SK-N-SH treated with all-trans-retinoic acid at 6 μM for 48 hours (cell line): ENCODE measurements around the gene VPS37C.

Source experiments
- ATAC-seq: fragments of 200-7000 bp; cut with Tn5 transposase; 3 replicates; pipeline ENCODE4 v1.9.1; 2020; ENCODE audit warnings: mild to moderate bottlenecking, moderate library complexity
- BACH2 ChIP-seq: fragments of 250-450 bp; sonication (Bioruptor Pico); IDR thresholded peaks from 2 replicates; pipeline ENCODE4 v1.9.0; 2021; ENCODE audit warnings: mild to moderate bottlenecking, borderline replicate concordance
- CSDC2 ChIP-seq: fragments of 250-450 bp; sonication (Bioruptor Pico); IDR thresholded peaks from 2 replicates; pipeline ENCODE4 v1.5.0; 2020; ENCODE audit warnings: mild to moderate bottlenecking, moderate library complexity
- ESRRG ChIP-seq: fragments of 250-450 bp; sonication (Bioruptor Pico); IDR thresholded peaks from 2 replicates; pipeline ENCODE4 v1.6.1; 2021; ENCODE audit warnings: mild to moderate bottlenecking
- GLIS3 ChIP-seq: fragments of 250-450 bp; sonication (Bioruptor Pico); IDR thresholded peaks from 2 replicates; pipeline ENCODE4 v1.5.0; 2020; ENCODE audit warnings: mild to moderate bottlenecking, moderate library complexity
- OSR1 ChIP-seq: fragments of 250-450 bp; sonication (Bioruptor Pico); IDR thresholded peaks from 2 replicates; pipeline ENCODE4 v1.8.0; 2022; ENCODE audit warnings: moderate library complexity, mild to moderate bottlenecking, inconsistent platforms
- PPARA ChIP-seq: fragments of 250-450 bp; sonication (Bioruptor Pico); IDR thresholded peaks from 2 replicates; pipeline ENCODE4 v1.5.0; 2020; ENCODE audit warnings: mild to moderate bottlenecking, borderline replicate concordance
- SNAI2 ChIP-seq: fragments of 250-450 bp; sonication (Bioruptor Pico); IDR thresholded peaks from 2 replicates; pipeline ENCODE4 v1.5.0; 2020; ENCODE audit warnings: mild to moderate bottlenecking, moderate library complexity
- TCF4 ChIP-seq: fragments of 250-450 bp; sonication (Bioruptor Pico); IDR thresholded peaks from 2 replicates; pipeline ENCODE4 v1.8.0; 2021; ENCODE audit warnings: mild to moderate bottlenecking, moderate library complexity, borderline replicate concordance
- TOX ChIP-seq: fragments of 250-450 bp; sonication (Bioruptor Pico); IDR thresholded peaks from 2 replicates; pipeline ENCODE4 v1.8.0; 2021; ENCODE audit warnings: mild to moderate bottlenecking, moderate library complexity, borderline replicate concordance
- ZC3H10 ChIP-seq: fragments of 250-450 bp; sonication (Bioruptor Pico); IDR thresholded peaks from 2 replicates; pipeline ENCODE4 v1.5.1; 2021; ENCODE audit warnings: mild to moderate bottlenecking, moderate library complexity
- ZFP3 ChIP-seq: fragments of 250-450 bp; sonication (Bioruptor Pico); IDR thresholded peaks from 2 replicates; pipeline ENCODE4 v1.5.0; 2020; ENCODE audit warnings: mild to moderate bottlenecking, moderate library complexity
- ZFP30 ChIP-seq: fragments of 450-650 bp; formaldehyde crosslinking; IDR thresholded peaks from 2 replicates; pipeline ENCODE4 v1.5.0; 2022; ENCODE audit warnings: mild to moderate bottlenecking, moderate library complexity
- ZNF565 ChIP-seq: fragments of 450-650 bp; formaldehyde crosslinking; conservative IDR thresholded peaks from 2 replicates; pipeline ENCODE4 v1.5.0; 2020; ENCODE audit warnings: low read depth, mild to moderate bottlenecking, moderate library complexity
- ZNF70 ChIP-seq: fragments of 450-650 bp; formaldehyde crosslinking; IDR thresholded peaks from 2 replicates; pipeline ENCODE4 v1.5.0; 2020; ENCODE audit warnings: mild to moderate bottlenecking, moderate library complexity
- ZNF8 ChIP-seq: fragments of 450-650 bp; formaldehyde crosslinking; IDR thresholded peaks from 2 replicates; pipeline ENCODE4 v1.5.0; 2020; ENCODE audit warnings: mild to moderate bottlenecking, moderate library complexity
- TF ChIP-seq, protein P1 (sequence below): fragments of 250-450 bp; sonication (Bioruptor Pico); IDR thresholded peaks from 2 replicates; pipeline ENCODE4 v1.8.0; 2021; ENCODE audit warnings: low read depth, mild to moderate bottlenecking, moderate library complexity, borderline replicate concordance
- TF ChIP-seq, protein P2 (sequence below): fragments of 250-450 bp; sonication (Bioruptor Pico); IDR thresholded peaks from 2 replicates; pipeline ENCODE4 v1.8.0; 2020; ENCODE audit warnings: mild to moderate bottlenecking, moderate library complexity, borderline replicate concordance
- TF ChIP-seq, protein P3 (sequence below): fragments of 250-450 bp; sonication (Bioruptor Pico); IDR thresholded peaks from 2 replicates; pipeline ENCODE4 v1.5.1; 2020; ENCODE audit warnings: low read depth, mild to moderate bottlenecking, moderate library complexity
- TF ChIP-seq, protein P4 (sequence below): fragments of 250-450 bp; sonication (Bioruptor Pico); IDR thresholded peaks from 2 replicates; pipeline ENCODE4 v1.5.1; 2021; ENCODE audit warnings: mild to moderate bottlenecking, moderate library complexity

VPS37C gene

DNA sequence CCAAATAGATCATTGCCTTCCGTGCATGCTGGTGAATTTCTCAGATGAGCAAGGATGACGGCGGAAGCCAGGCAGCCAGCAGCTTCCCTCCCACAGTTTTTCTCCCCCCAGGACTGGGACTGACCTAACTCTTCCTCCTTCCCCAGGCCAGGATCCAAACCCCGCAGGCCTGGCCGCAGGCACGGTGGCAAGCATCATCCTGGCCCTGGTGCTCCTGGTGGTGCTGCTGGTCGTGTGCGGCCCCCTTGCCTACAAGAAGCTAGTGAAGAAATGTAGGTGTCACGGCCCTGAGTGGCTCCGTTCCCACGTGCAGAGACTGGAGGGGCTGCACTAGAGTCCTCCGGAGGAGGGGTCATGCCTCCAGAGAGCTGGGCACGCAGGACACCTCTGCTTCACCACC is 38.5 kb downstream of the VPS37C start:
- TF ChIP-seq ZNF70 (CRISPR knock-in tag) (no peak), CSDC2 (no peak), OSR1 (CRISPR knock-in tag) (no peak), TOX (no peak), PPARA (CRISPR knock-in tag) (no peak), GLIS3 (no peak), ESRRG (CRISPR knock-in tag) (no peak)
- TF ChIP-seq, protein P1, sequence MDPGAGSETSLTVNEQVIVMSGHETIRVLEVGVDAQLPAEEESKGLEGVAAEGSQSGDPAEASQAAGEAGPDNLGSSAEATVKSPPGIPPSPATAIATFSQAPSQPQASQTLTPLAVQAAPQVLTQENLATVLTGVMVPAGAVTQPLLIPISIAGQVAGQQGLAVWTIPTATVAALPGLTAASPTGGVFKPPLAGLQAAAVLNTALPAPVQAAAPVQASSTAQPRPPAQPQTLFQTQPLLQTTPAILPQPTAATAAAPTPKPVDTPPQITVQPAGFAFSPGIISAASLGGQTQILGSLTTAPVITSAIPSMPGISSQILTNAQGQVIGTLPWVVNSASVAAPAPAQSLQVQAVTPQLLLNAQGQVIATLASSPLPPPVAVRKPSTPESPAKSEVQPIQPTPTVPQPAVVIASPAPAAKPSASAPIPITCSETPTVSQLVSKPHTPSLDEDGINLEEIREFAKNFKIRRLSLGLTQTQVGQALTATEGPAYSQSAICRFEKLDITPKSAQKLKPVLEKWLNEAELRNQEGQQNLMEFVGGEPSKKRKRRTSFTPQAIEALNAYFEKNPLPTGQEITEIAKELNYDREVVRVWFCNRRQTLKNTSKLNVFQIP = no peak
- ATAC-seq = no peak

DNA sequence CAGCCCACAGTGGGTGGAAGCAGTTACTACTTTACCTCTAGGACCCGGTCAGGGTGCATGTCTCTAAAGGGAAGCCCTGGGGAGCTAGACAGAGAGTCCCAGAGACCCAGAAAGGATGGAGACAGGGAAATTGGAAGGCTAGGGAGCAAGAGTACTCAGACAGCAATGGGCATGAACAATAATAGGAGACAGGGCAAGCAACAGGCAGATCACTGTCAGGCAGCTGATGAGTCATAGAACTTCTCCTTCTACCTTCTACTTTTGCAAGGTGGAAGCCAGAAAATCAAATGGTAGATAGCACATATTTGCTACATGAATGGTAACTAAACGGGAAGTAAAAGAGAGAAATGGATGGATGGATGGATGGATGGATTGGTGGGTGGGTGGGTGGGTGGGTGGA is 39.3 kb downstream of the VPS37C start:
- TF ChIP-seq SNAI2 (CRISPR knock-in tag) (no peak), BACH2 (CRISPR knock-in tag) (no peak), ZFP30 (CRISPR knock-in tag) (no peak), ZNF8 (CRISPR knock-in tag) (no peak), TCF4 (CRISPR knock-in tag) (no peak), TOX (no peak), OSR1 (CRISPR knock-in tag) (no peak), ZNF70 (CRISPR knock-in tag) (no peak), ZFP3 (CRISPR knock-in tag) (no peak), ZNF565 (no peak), PPARA (CRISPR knock-in tag) (no peak)
- TF ChIP-seq, protein P2, sequence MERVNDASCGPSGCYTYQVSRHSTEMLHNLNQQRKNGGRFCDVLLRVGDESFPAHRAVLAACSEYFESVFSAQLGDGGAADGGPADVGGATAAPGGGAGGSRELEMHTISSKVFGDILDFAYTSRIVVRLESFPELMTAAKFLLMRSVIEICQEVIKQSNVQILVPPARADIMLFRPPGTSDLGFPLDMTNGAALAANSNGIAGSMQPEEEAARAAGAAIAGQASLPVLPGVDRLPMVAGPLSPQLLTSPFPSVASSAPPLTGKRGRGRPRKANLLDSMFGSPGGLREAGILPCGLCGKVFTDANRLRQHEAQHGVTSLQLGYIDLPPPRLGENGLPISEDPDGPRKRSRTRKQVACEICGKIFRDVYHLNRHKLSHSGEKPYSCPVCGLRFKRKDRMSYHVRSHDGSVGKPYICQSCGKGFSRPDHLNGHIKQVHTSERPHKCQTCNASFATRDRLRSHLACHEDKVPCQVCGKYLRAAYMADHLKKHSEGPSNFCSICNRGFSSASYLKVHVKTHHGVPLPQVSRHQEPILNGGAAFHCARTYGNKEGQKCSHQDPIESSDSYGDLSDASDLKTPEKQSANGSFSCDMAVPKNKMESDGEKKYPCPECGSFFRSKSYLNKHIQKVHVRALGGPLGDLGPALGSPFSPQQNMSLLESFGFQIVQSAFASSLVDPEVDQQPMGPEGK (CRISPR knock-in tag) = no peak
- TF ChIP-seq, protein P1 = no peak
- TF ChIP-seq, protein P3, sequence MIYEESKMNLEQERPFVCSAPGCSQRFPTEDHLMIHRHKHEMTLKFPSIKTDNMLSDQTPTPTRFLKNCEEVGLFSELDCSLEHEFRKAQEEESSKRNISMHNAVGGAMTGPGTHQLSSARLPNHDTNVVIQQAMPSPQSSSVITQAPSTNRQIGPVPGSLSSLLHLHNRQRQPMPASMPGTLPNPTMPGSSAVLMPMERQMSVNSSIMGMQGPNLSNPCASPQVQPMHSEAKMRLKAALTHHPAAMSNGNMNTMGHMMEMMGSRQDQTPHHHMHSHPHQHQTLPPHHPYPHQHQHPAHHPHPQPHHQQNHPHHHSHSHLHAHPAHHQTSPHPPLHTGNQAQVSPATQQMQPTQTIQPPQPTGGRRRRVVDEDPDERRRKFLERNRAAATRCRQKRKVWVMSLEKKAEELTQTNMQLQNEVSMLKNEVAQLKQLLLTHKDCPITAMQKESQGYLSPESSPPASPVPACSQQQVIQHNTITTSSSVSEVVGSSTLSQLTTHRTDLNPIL (CRISPR knock-in tag) = no peak
- TF ChIP-seq, protein P4, sequence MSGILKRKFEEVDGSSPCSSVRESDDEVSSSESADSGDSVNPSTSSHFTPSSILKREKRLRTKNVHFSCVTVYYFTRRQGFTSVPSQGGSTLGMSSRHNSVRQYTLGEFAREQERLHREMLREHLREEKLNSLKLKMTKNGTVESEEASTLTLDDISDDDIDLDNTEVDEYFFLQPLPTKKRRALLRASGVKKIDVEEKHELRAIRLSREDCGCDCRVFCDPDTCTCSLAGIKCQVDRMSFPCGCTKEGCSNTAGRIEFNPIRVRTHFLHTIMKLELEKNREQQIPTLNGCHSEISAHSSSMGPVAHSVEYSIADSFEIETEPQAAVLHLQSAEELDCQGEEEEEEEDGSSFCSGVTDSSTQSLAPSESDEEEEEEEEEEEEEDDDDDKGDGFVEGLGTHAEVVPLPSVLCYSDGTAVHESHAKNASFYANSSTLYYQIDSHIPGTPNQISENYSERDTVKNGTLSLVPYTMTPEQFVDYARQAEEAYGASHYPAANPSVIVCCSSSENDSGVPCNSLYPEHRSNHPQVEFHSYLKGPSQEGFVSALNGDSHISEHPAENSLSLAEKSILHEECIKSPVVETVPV = no peak

DNA sequence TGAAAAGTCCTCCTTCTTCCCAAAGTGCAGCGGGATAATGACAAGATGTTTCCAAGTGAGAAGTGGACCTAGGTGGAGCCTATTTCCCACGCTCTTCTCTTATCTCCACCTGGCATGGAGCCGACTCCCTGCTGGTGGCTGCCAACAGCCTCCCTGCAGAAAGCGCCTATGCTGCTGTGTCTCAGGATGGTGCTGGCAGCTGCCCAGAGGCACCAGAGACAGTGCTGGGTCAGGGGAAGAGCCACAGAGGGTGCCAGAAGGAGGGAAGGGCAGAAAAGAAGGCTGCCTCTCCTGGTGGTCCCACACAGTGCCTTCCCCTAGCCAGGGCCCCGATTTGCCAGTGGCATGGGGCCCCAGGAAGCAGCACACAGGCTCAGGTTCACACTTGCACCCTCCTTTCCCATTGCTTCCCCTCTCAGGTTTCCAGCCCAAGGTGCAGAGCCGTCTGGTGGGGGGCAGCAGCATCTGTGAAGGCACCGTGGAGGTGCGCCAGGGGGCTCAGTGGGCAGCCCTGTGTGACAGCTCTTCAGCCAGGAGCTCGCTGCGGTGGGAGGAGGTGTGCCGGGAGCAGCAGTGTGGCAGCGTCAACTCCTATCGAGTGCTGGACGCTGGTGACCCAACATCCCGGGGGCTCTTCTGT is 39.9 kb downstream of the VPS37C start:
- no peak for TF ChIP-seq ZC3H10 (CRISPR knock-in tag)
- no peak for TF ChIP-seq ZNF8 (CRISPR knock-in tag)
- no peak for TF ChIP-seq PPARA (CRISPR knock-in tag)
- 0 out of 2 replicates have a peak, but pooled peaks have one; percentile 31 for TF ChIP-seq ZNF70 (CRISPR knock-in tag)
- TF ChIP-seq ZFP3 (CRISPR knock-in tag) = no peak
- no peak for TF ChIP-seq TCF4 (CRISPR knock-in tag)
- TF ChIP-seq, protein P3 (CRISPR knock-in tag) = no peak
- ATAC-seq = peak; percentile 27; the same call in 2 of the 3 replicates

More for the DNA sequence above, 39.3 kb downstream of the VPS37C start:
- ATAC-seq = no peak
